CD4-positive, CD25-positive, alpha-beta regulatory T cell (primary cell): Measurements from ENCODE around the gene OR5H6. TPM values are rescaled to one million over a fixed set of nuclear protein-coding genes. Genes with fewer than 3 reads are reported as not detected.

ENCODE experiments used
- ATAC-seq, 2 donors: fragments of 150-1000 bp; cut with Tn5 transposase; one replicate each; pipeline ENCODE4 v1.10.0; 2021; ENCODE audit warnings: low read depth in 2 of 2, moderate number of reproducible peaks in 2 of 2, moderate library complexity in 1 of 2
- DNase-seq, 3 donors: peaks; one replicate each; pipeline versions ENCODE4 v3.0.0 to v3.0.0-alpha.2; 2012 to 2022; ENCODE audit warnings: mixed read lengths in 1 of 3
- H3K27ac ChIP-seq: one replicate; pipeline ENCODE4 v1.7.0; 2013; ENCODE audit warnings: mild to moderate bottlenecking, low read length; ENCODE audit not compliant: insufficient read depth, poor library complexity, severe bottlenecking
- H3K27me3 ChIP-seq: one replicate; pipeline ENCODE4 v1.7.0; 2013; ENCODE audit warnings: low read length; ENCODE audit not compliant: control insufficient read depth, insufficient read depth
- H3K36me3 ChIP-seq: one replicate; pipeline ENCODE4 v1.7.0; 2013; ENCODE audit warnings: mild to moderate bottlenecking, low read length, moderate library complexity; ENCODE audit not compliant: control insufficient read depth, insufficient read depth
- H3K4me1 ChIP-seq: 2 replicates; pipeline ENCODE4 v1.7.0; 2013; ENCODE audit warnings: mild to moderate bottlenecking, low read length; ENCODE audit not compliant: insufficient read depth, control insufficient read depth, poor library complexity, severe bottlenecking
- H3K4me3 ChIP-seq: one replicate; pipeline ENCODE4 v1.7.0; 2013; ENCODE audit warnings: low read depth, mild to moderate bottlenecking, low read length, moderate library complexity
- H3K9me3 ChIP-seq, 2 experiments: 1 replicate in 1 of 2; 2 replicates in 1 of 2; pipeline ENCODE4 v1.7.0; 2013; ENCODE audit warnings: low read length in 2 of 2, mild to moderate bottlenecking in 1 of 2, moderate library complexity in 1 of 2; ENCODE audit not compliant: control insufficient read depth in 2 of 2
- H3K27ac Mint-ChIP-seq, 3 donors: one replicate each; pipeline ENCODE4 v1.8.0; 2020 to 2022; ENCODE audit warnings: mild to moderate bottlenecking in 3 of 3, mixed read lengths in 3 of 3, moderate library complexity in 2 of 3
- H3K27me3 Mint-ChIP-seq: one replicate; pipeline ENCODE4 v1.8.0; 2022; ENCODE audit warnings: mild to moderate bottlenecking, mixed read lengths
- H3K36me3 Mint-ChIP-seq: one replicate; pipeline ENCODE4 v1.8.0; 2020; ENCODE audit warnings: mixed read lengths
- H3K4me1 Mint-ChIP-seq, 4 donors: one replicate each; pipeline ENCODE4 v1.8.0; 2020 to 2022; ENCODE audit warnings: mixed read lengths in 4 of 4, mild to moderate bottlenecking in 1 of 4
- H3K4me3 Mint-ChIP-seq, 4 donors: one replicate each; pipeline ENCODE4 v1.8.0; 2020 to 2022; ENCODE audit warnings: mild to moderate bottlenecking in 4 of 4, mixed read lengths in 4 of 4, moderate library complexity in 3 of 4
- H3K9me3 Mint-ChIP-seq, 7 donors: one replicate each; pipeline ENCODE4 v1.8.0; 2020 to 2022; ENCODE audit warnings: mixed read lengths in 7 of 7, mild to moderate bottlenecking in 3 of 7, moderate library complexity in 2 of 7
- polyA plus RNA-seq, 4 donors: library from polyadenylated mRNA; unstranded; fragments of 300-500 nt; fragmentation: Illumina TruSeq; gene quantifications; one replicate each; pipeline ENCODE4 v1.2.3, GENCODE V29; 2021
- total RNA-seq: library from RNA; stranded (reverse); gene quantifications from one replicate; pipeline ENCODE4 v1.2.3, GENCODE V29; 2022

OR5H6 gene
- total and polyA plus RNA-seq, 5 donors from 2014 or later = not detected

DNA sequence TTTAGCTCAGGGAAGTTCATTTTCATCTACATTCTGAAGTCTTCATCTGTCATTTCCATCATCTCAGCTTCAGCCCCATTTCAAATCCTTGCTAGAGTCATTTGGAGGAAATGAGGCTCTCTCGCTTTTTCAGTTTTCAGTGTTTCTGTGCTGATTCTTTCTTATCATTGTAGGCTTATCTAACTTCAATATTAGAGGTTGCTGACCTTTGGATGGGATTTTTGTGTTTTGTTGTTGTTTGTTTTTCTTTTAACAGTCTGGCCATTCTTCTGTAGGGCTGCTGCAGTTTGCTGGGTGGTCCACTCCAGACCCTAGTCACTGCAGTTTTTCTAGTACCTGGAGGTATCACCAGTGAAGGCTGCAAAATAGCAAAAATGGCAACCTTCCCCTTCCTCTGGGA is 26.9 kb downstream of the OR5H6 start:
- Mint-ChIP-seq H3K9me3 (peaks cover 0 to 5% (median 2%) of the 10 kb centered on the region in 7 donors), H3K4me3 (no peak overlapping the region), H3K4me1 (no peaks in the 10 kb centered on the region)

DNA sequence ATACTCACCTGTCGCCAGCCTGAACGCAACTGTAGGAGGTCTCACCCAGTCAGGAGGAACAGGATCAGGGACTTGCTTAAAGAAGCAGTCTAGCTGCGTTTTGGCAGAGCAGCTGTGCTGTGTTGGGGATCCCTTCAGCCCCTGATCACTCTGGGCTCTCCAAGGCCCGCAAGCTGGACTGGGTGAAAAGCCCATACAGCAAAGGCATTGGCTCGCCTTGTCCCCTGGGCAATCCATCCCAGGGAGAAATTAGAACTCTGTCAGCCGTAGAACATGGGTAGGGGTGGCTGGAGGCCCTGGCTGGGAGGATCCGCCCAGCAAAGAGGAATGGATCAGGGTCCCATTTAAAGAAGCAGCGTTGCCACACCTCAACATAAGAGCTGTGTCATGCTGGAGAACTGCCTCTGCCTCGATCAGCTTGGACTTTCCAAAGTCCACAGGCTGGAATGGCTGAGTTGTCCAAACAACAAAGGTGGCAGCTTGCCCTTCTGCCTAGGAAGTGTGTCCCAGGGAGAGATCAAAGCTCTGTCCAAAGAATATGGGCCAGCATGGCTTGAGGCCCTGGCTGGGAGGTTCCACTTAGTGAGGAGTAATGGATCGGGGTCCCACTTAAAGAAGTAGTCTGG is 27.4 kb downstream of the OR5H6 start:
- no peak overlapping the region for H3K4me3 ChIP-seq
- peaks cover 14% of the 10 kb centered on the region for H3K27me3 Mint-ChIP-seq
- H3K9me3 ChIP-seq = no peaks in the 10 kb centered on the region
- no peaks in the 10 kb centered on the region for H3K36me3 Mint-ChIP-seq
- no peak for ATAC-seq
- no peak overlapping the region for H3K27ac Mint-ChIP-seq
- no peaks in the 10 kb centered on the region for H3K4me1 Mint-ChIP-seq
- DNase-seq = no peak
- H3K4me1 ChIP-seq = no peaks in the 10 kb centered on the region
- no peak overlapping the region for H3K4me3 Mint-ChIP-seq
- H3K27ac ChIP-seq = no peak overlapping the region
- no peaks in the 10 kb centered on the region for H3K36me3 ChIP-seq
- peaks cover 0 to 5% (median 2%) of the 10 kb centered on the region in 7 donors for H3K9me3 Mint-ChIP-seq
- peaks cover 2% of the 10 kb centered on the region for H3K27me3 ChIP-seq

More for the DNA sequence above, 26.9 kb downstream of the OR5H6 start:
- Histone ChIP-seq H3K36me3 (no peaks in the 10 kb centered on the region), H3K9me3 (no peaks in the 10 kb centered on the region), H3K4me3 (no peak overlapping the region), H3K27me3 (peaks cover 2% of the 10 kb centered on the region), H3K27ac (no peak overlapping the region), H3K4me1 (no peaks in the 10 kb centered on the region)
- DNase-seq (no peak), ATAC-seq (no peak)
- Mint-ChIP-seq H3K27ac (no peak overlapping the region), H3K36me3 (no peaks in the 10 kb centered on the region), H3K27me3 (peaks cover 14% of the 10 kb centered on the region)

Other genes starting within 250 kb of the OR5H6 start
- gene GABRR3, start 228.9 kb upstream of the OR5H6 start, total RNA-seq = not detected
- gene GABRR3, start 228.9 kb upstream of the OR5H6 start, polyA plus RNA-seq = not detected
- not detected for gene OR5AC2, start 177.1 kb upstream of the OR5H6 start, total RNA-seq
- gene OR5AC2, start 177.1 kb upstream of the OR5H6 start, polyA plus RNA-seq = not detected
- not detected for gene OR5H1, start 133.5 kb upstream of the OR5H6 start, total RNA-seq
- not detected for gene OR5H1, start 133.5 kb upstream of the OR5H6 start, polyA plus RNA-seq
- gene OR5H14, start 116.8 kb upstream of the OR5H6 start, total RNA-seq = not detected
- not detected for gene OR5H14, start 116.8 kb upstream of the OR5H6 start, polyA plus RNA-seq
- not detected for gene OR5H15, start 97.5 kb upstream of the OR5H6 start, total RNA-seq
- gene OR5H15, start 97.5 kb upstream of the OR5H6 start, polyA plus RNA-seq = not detected
- not detected for gene OR5H2, start 18.3 kb downstream of the OR5H6 start, total RNA-seq
- not detected for gene OR5H2, start 18.3 kb downstream of the OR5H6 start, polyA plus RNA-seq
- not detected for gene OR5K4, start 89.6 kb downstream of the OR5H6 start, total RNA-seq
- gene OR5K4, start 89.6 kb downstream of the OR5H6 start, polyA plus RNA-seq = not detected
- gene OR5K3, start 126.4 kb downstream of the OR5H6 start, total RNA-seq = not detected
- not detected for gene OR5K3, start 126.4 kb downstream of the OR5H6 start, polyA plus RNA-seq
- not detected for gene OR5K1, start 199.0 kb downstream of the OR5H6 start, total RNA-seq
- not detected for gene OR5K1, start 199.0 kb downstream of the OR5H6 start, polyA plus RNA-seq
- not detected for gene OR5K2, start 233.4 kb downstream of the OR5H6 start, total RNA-seq
- not detected for gene OR5K2, start 233.4 kb downstream of the OR5H6 start, polyA plus RNA-seq